Islet precursor cell (in vitro differentiated cells): ENCODE data around the gene PRR35.

Experiments used
- DNase-seq: peaks from one replicate; pipeline ENCODE4 v3.0.0-alpha.2; 2018

The PRR35 gene

DNA sequence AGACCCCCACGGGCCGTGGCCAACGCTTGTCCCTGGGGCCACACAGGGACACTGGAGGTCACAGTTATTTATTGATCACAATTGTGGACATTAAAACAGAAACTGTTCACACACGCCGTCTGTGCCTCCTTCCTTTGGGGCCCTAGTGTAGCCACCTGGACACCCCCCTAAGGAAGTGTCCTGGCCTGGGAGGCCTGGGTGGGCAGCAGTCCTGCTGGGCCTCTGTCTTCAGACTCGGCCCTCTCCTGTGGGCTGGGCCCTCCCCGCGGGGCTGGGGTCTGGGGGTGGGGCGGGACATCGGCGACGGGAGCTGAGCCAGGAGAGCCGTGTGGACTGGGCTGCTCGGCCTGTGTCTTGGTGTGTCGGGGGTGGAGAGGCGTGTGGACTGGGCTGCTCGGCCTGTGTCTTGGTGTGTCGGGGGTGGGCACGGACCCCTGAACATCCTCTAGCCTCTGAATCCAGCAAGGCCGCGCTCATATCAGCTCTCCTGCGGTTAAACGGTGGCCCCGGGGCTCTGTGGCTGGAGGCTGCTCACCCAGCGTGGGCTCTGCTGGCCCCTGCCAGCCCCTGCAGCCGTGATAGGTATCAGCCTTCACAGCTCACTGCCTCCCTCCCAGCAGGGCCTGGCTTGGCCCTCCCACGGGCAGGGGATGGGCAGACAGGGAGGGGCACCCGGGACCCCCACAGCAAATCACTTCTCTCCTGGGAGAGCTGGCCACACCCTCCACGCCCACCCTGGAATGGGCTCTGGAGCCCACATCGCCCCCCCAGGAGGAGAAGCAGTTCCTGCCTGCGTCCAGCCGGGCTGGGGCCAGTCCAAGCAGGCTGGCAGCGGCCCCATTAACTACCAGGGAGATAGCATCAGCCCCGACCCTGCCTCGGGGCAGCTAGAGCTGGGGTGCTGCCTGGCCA lies 5.5 kb downstream of the PRR35 start:
- DNase-seq = peak; percentile 83

DNA sequence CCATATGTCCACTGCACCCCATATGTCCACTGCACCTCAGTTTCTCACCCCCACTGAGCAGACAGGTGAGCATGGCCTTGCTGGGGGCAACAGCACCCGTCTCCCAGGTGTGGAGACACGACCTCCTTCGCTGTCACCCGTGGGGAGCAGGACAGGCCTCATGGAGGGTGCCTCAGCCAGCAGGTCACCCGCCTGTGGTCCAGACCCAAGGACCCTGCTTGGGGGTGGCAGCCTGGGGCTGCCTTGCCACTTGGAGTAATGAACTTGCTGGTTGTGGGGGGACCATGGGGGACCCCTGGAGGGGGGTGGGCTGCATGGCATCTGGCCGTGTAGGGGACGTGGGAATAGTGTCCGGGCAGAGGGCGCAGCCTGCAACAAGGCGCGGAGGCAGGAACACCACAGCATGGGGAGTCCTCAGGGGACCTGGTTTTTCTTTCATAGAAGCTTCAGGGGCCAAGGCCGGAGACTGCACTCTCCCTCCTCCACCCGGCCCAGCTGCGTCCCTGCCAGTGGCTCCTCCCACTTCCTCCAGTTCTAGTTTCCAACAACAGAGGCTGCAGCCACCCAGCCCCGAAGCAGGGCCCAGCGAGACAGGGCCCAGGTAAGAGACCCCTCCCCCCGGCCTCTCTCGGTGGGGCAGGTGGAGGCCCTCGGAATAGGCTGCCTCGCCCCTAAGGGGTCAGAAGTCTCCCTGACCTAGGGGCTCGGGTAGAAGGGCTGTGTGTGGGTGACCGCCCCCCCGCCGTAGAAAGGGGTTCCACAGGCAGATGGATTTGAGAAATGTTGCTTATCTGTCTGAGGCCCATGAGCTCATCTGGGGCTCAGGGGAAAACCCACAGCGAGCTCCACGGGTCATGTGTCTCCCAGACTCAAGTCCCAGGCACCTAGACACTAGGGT lies 6.5 kb downstream of the PRR35 start, which contains the start of gene NHLRC4:
TSS of gene NHLRC4 (plus strand) at position 531 of the 898 bp plus-strand sequence. CDS start 1,043 bp downstream, outside the sequence.
- peak; percentile 90 for DNase-seq

DNA sequence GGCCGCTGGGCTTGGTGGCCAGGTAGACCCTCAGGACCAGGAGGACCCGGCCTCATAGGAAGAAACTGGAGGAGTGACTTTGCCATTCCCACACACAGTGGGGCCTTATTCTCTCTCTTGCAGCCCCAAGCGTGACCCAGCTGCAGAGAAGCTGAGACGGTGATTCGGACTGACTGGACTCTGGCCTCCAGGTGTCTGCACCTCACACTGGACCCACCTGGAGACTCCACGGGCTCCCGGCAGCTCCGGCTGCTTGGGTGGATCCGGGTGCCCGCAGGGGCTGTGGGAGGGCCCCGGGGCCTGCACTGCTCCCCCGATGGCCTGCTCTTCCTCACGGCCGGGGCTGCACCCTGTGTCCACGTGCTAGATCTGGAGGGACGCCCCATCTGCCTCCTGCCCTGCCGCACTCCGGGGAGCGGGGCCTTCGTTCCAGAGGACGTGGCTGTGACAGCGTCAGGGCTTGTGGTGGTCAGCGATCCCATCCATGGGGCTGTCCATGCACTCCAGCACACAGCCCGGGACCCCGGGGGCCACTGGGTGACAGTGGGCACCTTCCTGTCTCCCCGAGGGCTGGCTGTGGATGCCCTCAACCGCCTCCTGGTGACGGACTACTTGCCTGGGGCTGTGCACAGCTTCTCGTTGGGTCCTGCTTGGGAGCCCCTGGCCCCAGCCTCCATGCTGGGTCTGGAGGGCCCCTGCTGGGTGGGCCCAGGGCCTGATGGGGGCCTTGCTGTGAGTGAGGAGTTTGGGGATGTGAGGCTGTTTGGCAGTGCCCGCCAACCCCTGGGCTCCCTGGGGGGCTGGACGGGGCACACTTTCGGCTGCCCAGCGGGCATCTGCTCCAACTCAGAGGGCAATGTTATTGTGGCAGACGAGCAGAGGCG lies 7.4 kb downstream of the PRR35 start:
- DNase-seq = no peak

DNA sequence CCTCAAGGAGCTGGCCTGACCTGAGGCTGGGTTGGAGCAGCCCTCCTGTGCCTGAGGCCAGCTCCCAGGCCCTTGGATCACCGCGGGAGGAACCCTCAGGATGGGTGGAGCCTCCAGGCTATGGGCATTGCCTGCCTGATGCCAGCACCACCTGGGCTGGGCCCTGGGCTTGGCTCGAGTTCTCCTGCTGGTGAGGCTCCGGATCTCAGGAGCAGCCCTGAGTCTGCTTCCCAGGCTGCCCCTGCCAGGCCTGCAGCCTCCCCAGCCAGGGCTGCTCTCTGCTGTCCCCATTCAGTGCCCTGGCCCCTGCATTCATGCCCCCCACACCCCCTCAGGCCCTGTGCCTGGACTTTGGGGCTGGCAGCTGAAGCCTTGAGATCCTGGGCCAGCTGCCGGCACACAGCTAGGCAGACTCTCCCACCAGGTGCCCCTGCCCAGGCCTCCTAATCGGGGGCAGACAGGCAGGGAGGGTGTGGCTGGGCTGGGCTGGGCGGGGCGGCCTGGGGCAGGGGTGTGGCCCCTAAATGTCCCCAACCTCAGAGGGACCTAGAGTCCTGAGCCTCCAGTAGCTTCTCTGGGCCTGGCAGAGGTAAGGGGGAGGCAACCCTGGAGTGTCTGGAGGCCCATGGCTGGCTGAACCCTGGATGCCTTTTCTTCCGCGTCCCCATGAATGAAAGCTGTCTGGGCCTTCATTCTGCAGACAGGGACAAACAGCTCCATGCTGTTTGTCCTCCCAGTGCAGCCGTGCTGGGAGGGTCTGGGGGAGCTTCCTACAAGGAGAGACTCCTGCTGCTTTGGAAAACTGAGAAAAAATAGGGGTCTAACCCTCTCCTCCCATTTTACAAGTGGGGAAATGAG lies 8.4 kb downstream of the PRR35 start:
- DNase-seq = no peak

DNA sequence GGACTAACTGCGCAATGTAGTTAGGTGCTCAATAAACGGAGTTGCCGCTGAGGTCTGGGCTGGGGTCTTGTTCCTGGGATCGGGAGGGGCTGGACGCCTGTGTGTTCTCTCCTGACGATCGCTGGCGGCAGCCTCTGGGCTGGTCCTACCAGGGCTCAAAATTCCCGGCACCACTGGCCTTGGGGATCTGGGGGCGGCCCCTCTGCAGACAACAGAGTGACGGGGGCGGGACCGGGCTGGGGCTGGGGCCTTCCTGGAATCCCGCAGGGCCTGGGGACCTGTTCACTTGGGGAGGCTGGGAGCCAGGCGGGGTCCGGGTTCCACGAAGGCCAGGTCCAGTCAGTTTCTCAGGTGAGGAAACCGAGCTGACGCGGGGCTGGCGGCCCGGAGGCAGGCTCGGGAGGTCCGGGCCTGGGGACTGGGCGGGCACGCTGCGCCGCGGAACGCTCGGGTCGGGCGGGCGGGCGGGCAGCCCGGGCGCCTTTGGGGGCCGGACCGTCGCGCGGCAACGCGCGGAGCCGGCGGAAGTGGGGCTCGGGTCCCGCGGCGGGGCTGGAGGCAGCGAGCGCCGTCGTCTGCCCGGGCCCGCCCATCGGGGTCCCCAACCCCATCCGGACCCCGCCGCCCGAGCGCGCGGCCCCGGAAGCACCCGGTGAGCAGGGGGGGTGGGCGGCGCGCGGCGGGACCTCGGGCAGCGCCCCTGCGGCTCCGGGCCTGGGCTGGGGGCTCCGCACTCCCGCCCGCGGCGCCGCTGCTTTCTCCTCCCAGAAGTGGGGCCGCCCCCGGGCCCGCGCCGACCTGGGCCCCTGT lies 9.5 kb downstream of the PRR35 start, which contains the start of gene PIGQ:
TSS of gene PIGQ (plus strand) at position 524 of the 810 bp plus-strand sequence. CDS start 4,107 bp downstream, outside the sequence.
- peak; percentile 85 for DNase-seq

DNA sequence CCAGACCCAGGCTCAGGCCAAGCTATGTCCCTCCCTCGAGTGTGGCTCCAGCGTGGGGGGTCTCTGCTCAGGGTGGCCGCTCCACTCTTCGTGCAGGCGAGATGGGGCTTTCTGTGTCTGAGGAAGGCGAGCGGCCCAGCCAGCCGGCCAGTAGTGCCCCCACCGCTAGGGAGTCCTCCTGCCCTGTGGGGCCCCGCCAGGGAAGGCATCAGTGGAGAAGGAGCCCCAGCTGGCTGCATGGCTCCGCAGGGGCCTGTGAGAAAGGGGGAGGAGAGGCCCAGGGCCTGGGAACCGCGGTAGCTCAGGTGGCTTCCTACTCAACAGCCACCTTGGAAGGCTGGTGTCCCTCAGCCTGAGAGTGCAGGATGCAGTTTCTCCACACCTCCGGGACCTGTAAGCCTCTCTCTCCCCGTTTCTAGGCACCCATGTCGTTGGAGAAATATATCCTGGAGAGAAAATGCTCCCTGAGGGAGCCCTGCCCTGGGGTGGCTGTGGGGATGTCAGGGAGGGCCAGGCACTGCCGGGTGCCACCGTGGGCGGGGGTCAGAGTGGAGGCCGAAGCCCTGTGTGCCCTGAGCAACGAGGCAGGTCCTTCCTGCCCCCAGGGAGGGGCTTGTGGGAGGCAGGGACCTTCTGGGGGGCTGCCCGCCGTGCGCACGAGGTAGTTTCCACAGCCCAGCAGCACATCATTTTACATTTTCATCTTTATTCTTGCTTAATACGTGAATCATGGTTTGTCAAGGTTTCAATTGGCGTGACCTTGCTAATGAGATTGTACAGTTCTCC lies 12.9 kb downstream of the PRR35 start:
- no peak for DNase-seq

DNA sequence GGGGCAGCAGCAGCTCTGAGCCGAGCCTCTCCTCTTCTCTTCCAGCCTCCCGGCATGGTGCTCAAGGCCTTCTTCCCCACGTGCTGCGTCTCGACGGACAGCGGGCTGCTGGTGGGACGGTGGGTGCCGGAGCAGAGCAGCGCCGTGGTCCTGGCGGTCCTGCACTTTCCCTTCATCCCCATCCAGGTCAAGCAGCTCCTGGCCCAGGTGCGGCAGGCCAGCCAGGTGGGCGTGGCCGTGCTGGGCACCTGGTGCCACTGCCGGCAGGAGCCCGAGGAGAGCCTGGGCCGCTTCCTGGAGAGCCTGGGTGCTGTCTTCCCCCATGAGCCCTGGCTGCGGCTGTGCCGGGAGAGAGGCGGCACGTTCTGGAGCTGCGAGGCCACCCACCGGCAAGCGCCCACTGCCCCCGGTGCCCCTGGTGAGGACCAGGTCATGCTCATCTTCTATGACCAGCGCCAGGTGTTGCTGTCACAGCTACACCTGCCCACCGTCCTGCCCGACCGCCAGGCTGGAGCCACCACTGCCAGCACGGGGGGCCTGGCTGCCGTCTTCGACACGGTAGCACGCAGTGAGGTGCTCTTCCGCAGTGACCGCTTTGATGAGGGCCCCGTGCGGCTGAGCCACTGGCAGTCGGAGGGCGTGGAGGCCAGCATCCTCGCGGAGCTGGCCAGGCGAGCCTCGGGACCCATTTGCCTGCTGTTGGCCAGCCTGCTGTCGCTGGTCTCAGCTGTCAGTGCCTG lies 14.0 kb downstream of the PRR35 start:
- no peak for DNase-seq

DNA sequence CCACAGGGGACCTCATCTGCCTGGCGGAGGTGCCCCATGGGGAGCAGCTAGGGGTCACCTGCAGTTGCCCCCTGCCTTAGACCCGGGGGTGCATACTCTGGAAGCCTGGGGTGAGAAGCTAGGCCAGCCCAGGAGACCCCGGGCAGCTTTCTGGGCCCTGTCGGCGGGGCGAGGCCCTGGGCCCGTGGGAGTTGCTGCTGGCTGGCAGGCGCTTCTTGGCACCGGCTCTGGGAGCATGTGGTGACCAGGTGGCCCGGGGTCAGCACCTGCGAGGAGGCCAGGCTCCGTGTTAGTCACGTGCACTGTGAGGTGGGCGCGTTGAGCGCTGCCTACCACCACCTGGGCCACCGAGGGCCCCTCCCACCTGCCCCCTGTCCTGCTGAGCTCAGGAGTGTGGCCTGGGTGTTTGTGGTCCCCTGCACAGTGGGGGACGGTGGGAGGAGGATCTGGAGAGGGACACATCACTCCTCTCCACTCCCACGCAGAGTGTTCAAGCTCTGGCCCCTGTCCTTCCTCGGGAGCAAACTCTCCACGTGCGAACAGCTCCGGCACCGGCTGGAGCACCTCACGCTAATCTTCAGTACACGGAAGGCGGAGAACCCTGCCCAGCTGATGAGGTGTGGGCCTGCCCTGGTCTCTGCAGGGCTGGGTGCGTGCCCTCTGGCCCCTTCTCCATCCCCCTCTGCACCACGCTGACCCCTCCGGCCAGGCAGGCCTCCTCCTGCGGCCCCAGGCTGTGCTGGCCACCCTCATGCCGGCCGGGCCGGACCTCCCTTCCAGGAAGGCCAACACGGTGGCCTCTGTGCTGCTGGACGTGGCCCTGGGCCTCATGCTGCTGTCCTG lies 15.4 kb downstream of the PRR35 start:
- DNase-seq = no peak

DNA sequence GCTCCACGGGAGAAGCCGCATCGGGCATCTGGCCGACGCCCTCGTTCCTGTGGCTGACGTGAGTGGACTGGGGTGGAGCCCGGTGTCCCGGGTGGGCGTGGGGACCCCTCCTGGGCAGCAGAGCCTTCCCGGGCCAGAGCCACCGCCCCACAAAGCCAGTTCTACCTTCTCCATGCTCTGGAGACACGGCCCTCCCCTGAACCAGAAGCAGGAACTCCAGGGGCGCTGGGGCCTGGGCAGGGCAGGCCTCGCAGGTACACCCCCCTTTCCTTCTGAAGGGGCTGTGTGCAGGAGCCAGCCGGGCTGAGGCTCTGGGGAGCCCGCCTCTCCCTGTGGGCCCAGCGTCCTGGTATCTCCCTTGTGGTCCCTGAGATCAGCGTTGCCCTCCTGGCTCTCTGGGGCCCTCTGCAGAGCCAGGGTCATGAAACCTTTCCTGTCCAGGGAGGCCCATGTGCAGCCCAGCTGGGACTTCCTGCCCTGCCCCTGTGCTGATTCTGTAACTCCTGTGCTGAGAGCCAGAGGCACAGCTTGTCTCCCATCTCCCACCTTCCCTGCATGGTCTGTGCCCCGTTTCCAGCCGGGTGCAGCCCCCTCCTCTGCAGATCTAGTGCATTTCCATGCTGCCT lies 16.1 kb downstream of the PRR35 start:
- no peak for DNase-seq

DNA sequence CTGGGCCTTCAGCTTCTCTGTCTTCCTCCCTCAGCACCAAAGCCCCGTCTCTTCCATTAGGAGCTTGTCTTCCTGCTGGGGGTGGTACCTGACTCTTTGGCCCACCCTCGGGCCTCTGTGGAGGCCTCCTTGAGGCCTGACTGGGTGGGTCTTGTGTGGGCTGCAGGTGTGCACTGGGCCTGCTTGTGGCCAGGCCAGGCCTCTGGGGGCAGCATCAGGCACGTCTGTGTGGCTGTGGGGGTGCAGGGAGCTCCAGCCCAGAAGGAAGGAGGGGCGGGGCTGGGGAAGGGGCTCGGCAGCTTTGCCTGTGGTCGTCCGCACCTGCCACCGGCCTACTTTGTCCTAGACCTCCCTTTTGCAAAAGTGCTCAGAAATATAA lies 16.6 kb downstream of the PRR35 start:
- DNase-seq = no peak

DNA sequence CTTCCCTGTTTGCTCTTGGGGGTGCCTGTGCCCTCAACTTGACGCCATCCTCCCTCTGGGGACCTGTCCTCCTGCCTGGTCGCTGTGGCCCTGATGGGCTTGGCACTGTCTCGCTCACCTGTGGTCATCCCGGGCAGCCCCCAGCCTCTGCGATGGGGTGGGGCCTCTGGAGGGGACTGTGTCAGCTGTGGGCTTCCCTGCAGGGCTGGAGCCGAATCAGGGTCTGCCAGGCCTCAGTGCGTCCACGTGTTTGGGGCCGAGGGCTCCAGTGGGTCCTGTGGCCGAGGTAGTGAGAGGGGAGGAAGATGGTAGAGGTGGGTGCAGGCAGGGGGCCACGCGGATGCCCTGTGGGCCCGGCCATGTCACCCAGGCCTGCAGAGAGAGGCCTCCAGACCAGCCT lies 17.6 kb downstream of the PRR35 start:
- DNase-seq = no peak

DNA sequence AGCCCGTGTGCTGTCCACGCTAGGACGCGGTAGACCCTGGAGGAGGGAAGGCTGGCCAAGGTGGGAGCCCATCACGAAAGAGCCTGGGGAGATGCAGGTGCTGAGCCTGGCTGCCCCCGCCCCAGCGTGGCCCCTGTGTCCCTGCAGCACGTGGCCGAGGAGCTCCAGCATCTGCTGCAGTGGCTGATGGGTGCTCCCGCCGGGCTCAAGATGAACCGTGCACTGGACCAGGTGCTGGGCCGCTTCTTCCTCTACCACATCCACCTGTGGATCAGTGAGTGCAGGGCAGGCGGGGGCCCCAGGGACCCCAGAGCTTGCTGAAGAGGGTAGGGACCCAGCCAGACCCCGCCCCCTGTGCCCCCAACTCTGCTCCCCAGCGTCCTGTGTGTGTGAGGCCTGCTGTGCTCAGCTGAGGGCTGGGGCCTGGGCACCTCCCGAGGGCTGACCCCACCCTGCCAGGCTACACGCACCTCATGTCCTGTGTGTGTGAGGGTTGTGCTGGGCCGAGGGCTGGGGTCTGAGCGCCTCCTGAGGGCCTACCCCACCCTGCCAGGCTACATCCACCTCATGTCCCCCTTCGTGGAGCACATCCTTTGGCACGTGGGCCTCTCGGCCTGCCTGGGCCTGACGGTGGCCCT lies 18.2 kb downstream of the PRR35 start:
- DNase-seq = no peak

DNA sequence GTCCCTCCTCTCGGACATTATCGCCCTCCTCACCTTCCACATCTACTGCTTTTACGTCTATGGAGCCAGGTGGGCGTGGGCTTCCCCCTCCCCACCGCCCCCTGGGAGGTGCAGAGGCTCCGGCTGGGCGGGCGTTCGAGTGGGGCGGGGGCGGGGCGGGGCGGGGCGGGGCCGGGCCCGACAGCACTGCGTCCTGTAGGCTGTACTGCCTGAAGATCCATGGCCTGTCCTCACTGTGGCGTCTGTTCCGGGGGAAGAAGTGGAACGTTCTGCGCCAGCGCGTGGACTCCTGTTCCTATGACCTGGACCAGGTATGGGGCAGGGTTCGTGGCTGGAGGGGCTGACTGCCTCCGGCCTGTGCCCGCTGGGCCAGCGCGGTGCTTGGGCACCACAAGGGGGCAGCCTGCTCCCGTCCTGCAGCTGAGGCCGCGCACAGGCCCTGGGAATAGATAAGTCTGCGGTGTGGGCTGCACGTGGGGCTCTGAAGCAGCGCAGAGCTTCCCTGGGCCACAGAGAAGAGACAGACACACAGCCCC lies 18.7 kb downstream of the PRR35 start:
- peak; percentile 89 for DNase-seq

DNA sequence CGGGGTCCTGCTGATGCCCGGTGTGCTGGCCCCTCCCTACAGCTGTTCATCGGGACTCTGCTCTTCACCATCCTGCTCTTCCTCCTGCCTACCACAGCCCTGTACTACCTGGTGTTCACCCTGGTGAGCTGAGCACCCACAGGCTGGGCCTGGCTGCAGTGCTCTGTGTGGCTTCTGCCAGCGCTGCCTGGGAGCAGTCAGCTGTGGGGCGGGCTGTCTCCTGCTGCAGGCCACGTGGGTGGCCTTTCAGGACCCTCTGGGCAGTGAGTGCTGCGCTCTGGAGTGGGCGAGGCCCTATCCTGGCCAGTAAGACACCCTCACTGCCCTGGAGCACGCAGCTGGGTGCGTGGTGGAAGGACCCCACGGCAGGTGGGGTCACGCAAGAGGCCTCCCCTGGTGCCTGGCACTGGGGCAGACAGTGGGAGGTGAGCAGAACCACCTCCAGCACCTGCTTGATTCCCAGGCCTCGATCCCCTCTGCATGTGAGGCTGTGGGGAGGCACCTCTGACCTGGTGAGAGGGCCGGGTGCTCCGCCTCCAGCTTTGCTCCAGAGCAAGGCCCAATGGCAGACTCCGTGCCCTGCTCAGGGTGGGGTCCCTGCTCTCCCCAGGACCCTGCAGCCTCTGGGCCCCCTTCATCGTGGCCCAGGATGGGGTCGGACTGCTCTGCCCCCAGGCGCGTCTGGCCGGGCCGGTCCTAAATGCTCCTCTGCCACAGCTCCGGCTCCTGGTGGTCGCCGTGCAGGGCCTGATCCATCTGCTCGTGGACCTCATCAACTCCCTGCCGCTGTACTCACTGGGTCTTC lies 20.1 kb downstream of the PRR35 start:
- DNase-seq = no peak

DNA sequence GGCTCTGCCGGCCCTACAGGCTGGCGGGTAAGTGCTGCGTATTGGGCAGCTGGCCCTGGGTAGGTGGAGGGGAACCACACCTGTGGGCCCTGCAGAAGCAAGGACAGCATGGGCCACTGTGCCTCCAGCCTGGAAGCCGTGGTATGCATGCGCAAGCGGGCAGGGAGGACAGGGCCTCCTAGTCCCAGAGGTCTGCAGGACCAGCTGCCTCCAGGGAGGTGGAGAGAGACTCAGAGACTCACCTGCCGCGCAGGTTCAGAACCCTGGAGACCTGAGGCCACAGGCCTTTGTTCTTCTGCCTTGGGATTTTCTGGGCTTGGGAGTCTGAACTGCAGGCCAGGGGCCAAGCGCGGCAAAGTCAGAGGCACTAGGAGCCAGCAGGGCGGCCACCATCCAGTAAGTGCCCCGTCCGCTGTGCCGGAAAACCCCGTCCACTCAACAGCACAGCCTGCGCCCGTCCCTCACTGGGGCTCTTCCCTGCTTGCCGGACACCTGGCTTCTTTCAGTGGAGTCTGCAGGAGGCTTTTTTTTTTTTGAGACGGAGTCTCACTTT lies 20.8 kb downstream of the PRR35 start:
- no peak for DNase-seq

DNA sequence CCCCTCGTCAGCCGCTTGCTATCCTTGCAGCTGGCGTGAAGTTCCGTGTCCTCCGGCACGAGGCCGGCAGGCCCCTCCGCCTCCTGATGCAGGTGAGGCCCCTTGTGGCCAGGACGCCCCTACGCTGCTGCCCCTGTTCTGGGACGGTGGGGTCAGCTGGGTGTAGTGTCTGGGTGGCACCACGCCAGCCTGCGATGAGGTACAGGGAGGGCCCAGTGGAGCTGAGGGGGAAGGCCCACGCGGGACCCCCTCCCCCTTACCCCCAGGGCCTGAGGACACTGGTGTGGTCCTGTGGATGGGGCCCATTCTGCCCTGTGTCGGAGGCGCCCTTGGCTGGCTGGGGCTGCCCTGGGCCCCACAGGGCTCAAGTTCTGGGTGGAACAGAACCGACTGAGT lies 22.0 kb downstream of the PRR35 start:
- DNase-seq = no peak
